Neuronal stem cell (in vitro differentiated cells): Measurements from ENCODE around the gene APBA1.

Experiments used
- DNase-seq: peaks from one replicate; pipeline ENCODE4 v3.0.0-alpha.2; 2013; ENCODE audit warnings: low spot score
- H2AFZ ChIP-seq: one replicate; pipeline ENCODE4 v1.6.1; 2013; ENCODE audit warnings: mild to moderate bottlenecking, low read length, inconsistent platforms
- H2AK5ac ChIP-seq: 2 replicates; pipeline ENCODE4 v1.6.1; 2013; ENCODE audit warnings: low read depth, mild to moderate bottlenecking, inconsistent platforms, low read length, moderate library complexity, mixed read lengths
- H2BK120ac ChIP-seq: 2 replicates; pipeline ENCODE4 v1.6.1; 2013; ENCODE audit warnings: low read depth, mild to moderate bottlenecking, inconsistent platforms, low read length, moderate library complexity, mixed read lengths
- H2BK12ac ChIP-seq: one replicate; pipeline ENCODE4 v1.6.1; 2013; ENCODE audit warnings: low read length, inconsistent platforms
- H2BK15ac ChIP-seq: 2 replicates; pipeline ENCODE4 v1.6.1; 2013; ENCODE audit warnings: mild to moderate bottlenecking, low read length, inconsistent platforms, mixed read lengths
- H2BK5ac ChIP-seq: one replicate; pipeline ENCODE4 v1.6.1; 2013; ENCODE audit warnings: inconsistent platforms, mild to moderate bottlenecking, low read length, moderate library complexity
- H3K14ac ChIP-seq: one replicate; pipeline ENCODE4 v1.6.1; 2013; ENCODE audit warnings: low read length, inconsistent platforms
- H3K18ac ChIP-seq: 2 replicates; pipeline ENCODE4 v1.6.1; 2013; ENCODE audit warnings: low read length, inconsistent platforms
- H3K23ac ChIP-seq: 2 replicates; pipeline ENCODE4 v1.6.1; 2013; ENCODE audit warnings: low read depth, mild to moderate bottlenecking, mixed read lengths, low read length, inconsistent platforms; ENCODE audit not compliant: poor library complexity
- H3K27ac ChIP-seq: replicated peaks from 3 replicates; pipeline ENCODE4 v1.5.1; 2013; ENCODE audit warnings: low read length, inconsistent platforms
- H3K27me3 ChIP-seq, 3 experiments: 2 replicates each; pipeline ENCODE4 v1.6.1; 2013; ENCODE audit warnings: low read length in 3 of 3, mild to moderate bottlenecking in 2 of 3, inconsistent platforms in 1 of 3, low read depth in 1 of 3, mixed read lengths in 1 of 3, moderate library complexity in 1 of 3; ENCODE audit not compliant: control insufficient read depth in 3 of 3, insufficient read depth in 3 of 3
- H3K36me3 ChIP-seq, 2 donors: replicated peaks in 1 of 2; 2 replicates each; pipeline ENCODE4 v1.6.1; 2013; ENCODE audit warnings: low read length in 2 of 2; ENCODE audit not compliant: control insufficient read depth in 2 of 2, insufficient read depth in 2 of 2
- H3K4ac ChIP-seq: 2 replicates; pipeline ENCODE4 v1.6.1; 2013; ENCODE audit warnings: inconsistent platforms, mild to moderate bottlenecking, low read length, moderate library complexity
- H3K4me1 ChIP-seq, 2 donors: 1 replicate in 1 of 2; 2 replicates in 1 of 2; pipeline ENCODE4 v1.6.1; 2013; ENCODE audit warnings: low read length in 2 of 2, low read depth in 1 of 2; ENCODE audit not compliant: control insufficient read depth in 2 of 2, insufficient read depth in 1 of 2
- H3K4me2 ChIP-seq: one replicate; pipeline ENCODE4 v1.6.1; 2013; ENCODE audit warnings: mild to moderate bottlenecking, low read length, inconsistent platforms; ENCODE audit not compliant: insufficient read depth, poor library complexity, severe bottlenecking
- H3K4me3 ChIP-seq, 2 donors: 2 replicates each; pipeline ENCODE4 v1.5.1; 2013; ENCODE audit warnings: low read length in 2 of 2, mild to moderate bottlenecking in 2 of 2, inconsistent platforms in 1 of 2, moderate library complexity in 1 of 2
- H3K79me1 ChIP-seq: one replicate; pipeline ENCODE4 v1.6.1; 2013; ENCODE audit warnings: low read depth, mild to moderate bottlenecking, inconsistent platforms, low read length, moderate library complexity
- H3K9ac ChIP-seq: one replicate; pipeline ENCODE4 v1.6.1; 2013; ENCODE audit warnings: mild to moderate bottlenecking, low read depth, low read length, inconsistent platforms; ENCODE audit not compliant: poor library complexity
- H3K9me3 ChIP-seq, 2 donors: replicated peaks in 1 of 2; 2 replicates each; pipeline versions ENCODE3 to v1.6.1; 2013; ENCODE audit warnings: low read length in 2 of 2, mild to moderate bottlenecking in 2 of 2, inconsistent platforms in 1 of 2, low read depth in 1 of 2, mixed read lengths in 1 of 2, moderate library complexity in 1 of 2; ENCODE audit not compliant: control insufficient read depth in 2 of 2, insufficient read depth in 1 of 2
- H4K8ac ChIP-seq: one replicate; pipeline ENCODE4 v1.6.1; 2013; ENCODE audit warnings: low read depth, mild to moderate bottlenecking, inconsistent platforms, low read length, moderate library complexity
- H4K91ac ChIP-seq: one replicate; pipeline ENCODE4 v1.6.1; 2013; ENCODE audit warnings: low read length, low read depth, mild to moderate bottlenecking, inconsistent platforms; ENCODE audit not compliant: poor library complexity
- WGBS, 2 donors: extraction: QIAGEN DNeasy Blood & Tissue Kit; methylation state at CpG; one replicate each; pipeline ENCODE4 v1.1.7; 2013; ENCODE audit warnings: missing lambda C conversion rate in 2 of 2, mixed read lengths in 1 of 2; ENCODE audit not compliant: insufficient read length in 2 of 2, insufficient replicate concordance in 1 of 2; ENCODE audit errors: extremely low coverage in 2 of 2; 5-methylcytosine and 5-hydroxymethylcytosine counted together

The APBA1 gene

GRCh38 chr9:69675563-69675962 is 3.4 kb upstream of the APBA1 start:
- Histone ChIP-seq H2AK5ac (no peak overlapping the region), H3K9me3 (no peaks in the 10 kb centered on the region), H4K8ac (no peak overlapping the region), H3K79me1 (no peaks in the 10 kb centered on the region), H3K4me3 (no peak overlapping the region), H3K4ac (no peak overlapping the region), H3K36me3 (no peaks in the 10 kb centered on the region), H3K14ac (no peak overlapping the region), H3K18ac (no peak overlapping the region), H3K4me2 (no peak overlapping the region), H4K91ac (no peak overlapping the region), H3K9ac (no peak overlapping the region), H2BK15ac (no peak overlapping the region), H3K27me3 (peaks cover 0 to 31% (median 0%) of the 10 kb centered on the region in 3 experiments), H2BK5ac (no peak overlapping the region), H2BK12ac (no peak overlapping the region), H3K23ac (no peak overlapping the region), H3K27ac (no peak overlapping the region), H2BK120ac (no peak overlapping the region), H3K4me1 (peaks cover 4 to 5% of the 10 kb centered on the region in 2 donors), H2AFZ (no peak overlapping the region)
- WGBS, 2 donors: no CpG with 5 or more reads among the region's 3 CpGs
- DNase-seq: no peak

- Histone ChIP-seq H3K79me1 (no peaks in the 10 kb centered on the region), H3K4me1 (peaks cover 4 to 7% of the 10 kb centered on the region in 2 donors), H3K27ac (no peak overlapping the region), H2BK12ac (no peak overlapping the region), H3K4me2 (no peak overlapping the region), H2AFZ (no peak overlapping the region), H2BK15ac (no peak overlapping the region), H3K4me3 (no peak overlapping the region), H3K18ac (no peak overlapping the region), H3K4ac (no peak overlapping the region), H3K14ac (no peak overlapping the region), H4K8ac (no peak overlapping the region), H2BK120ac (no peak overlapping the region), H3K23ac (no peak overlapping the region), H2AK5ac (no peak overlapping the region), H3K9me3 (no peaks in the 10 kb centered on the region), H4K91ac (no peak overlapping the region), H2BK5ac (no peak overlapping the region), H3K9ac (no peak overlapping the region), H3K36me3 (no peaks in the 10 kb centered on the region), H3K27me3 (peaks cover 0 to 37% (median 0%) of the 10 kb centered on the region in 3 experiments)
- no peak for DNase-seq
- WGBS, 2 donors: no CpG with 5 or more reads among the region's 3 CpGs
These were observed 2.7 kb upstream of the APBA1 start for GRCh38 chr9:69674716-69675438.

- H3K4me3 ChIP-seq: no peak overlapping the region
- no peak overlapping the region for H2AK5ac ChIP-seq
- H3K36me3 ChIP-seq: no peaks in the 10 kb centered on the region
- no peak overlapping the region for H3K14ac ChIP-seq
- no CpG with 5 or more reads among the region's 11 CpGs for WGBS, 2 donors
- H3K4me1 ChIP-seq: peaks cover 4 to 7% of the 10 kb centered on the region in 2 donors
- no peak overlapping the region for H2BK5ac ChIP-seq
- H3K79me1 ChIP-seq: no peaks in the 10 kb centered on the region
- no peak overlapping the region for H2BK12ac ChIP-seq
- no peak for DNase-seq
- no peak overlapping the region for H4K8ac ChIP-seq
- no peak overlapping the region for H3K9ac ChIP-seq
- H2BK15ac ChIP-seq: no peak overlapping the region
- H4K91ac ChIP-seq: no peak overlapping the region
- no peak overlapping the region for H3K4ac ChIP-seq
- H2BK120ac ChIP-seq: no peak overlapping the region
- no peak overlapping the region for H3K23ac ChIP-seq
- no peak overlapping the region for H3K27ac ChIP-seq
- H3K4me2 ChIP-seq: no peak overlapping the region
- H3K18ac ChIP-seq: no peak overlapping the region
- H3K27me3 ChIP-seq: peaks cover 0 to 37% (median 0%) of the 10 kb centered on the region in 3 experiments
- H2AFZ ChIP-seq: no peak overlapping the region
- H3K9me3 ChIP-seq: no peaks in the 10 kb centered on the region
These were observed 2.0 kb upstream of the APBA1 start for GRCh38 chr9:69674112-69674685.

GRCh38 chr9:69673311-69673640 is 1.1 kb upstream of the APBA1 start:
- no CpG with 5 or more reads among the region's 6 CpGs for WGBS, 2 donors
- Histone ChIP-seq H3K4ac (no peak overlapping the region), H4K91ac (no peak overlapping the region), H2BK15ac (no peak overlapping the region), H4K8ac (no peak overlapping the region), H2BK12ac (no peak overlapping the region), H3K9ac (no peak overlapping the region), H3K27me3 (peaks cover 0 to 38% (median 0%) of the 10 kb centered on the region in 3 experiments), H2AFZ (peak overlapping the region; percentile 100), H3K27ac (peak overlapping the region; percentile 40), H3K79me1 (no peaks in the 10 kb centered on the region), H3K4me1 (peaks cover 4 to 12% of the 10 kb centered on the region in 2 donors), H3K9me3 (no peaks in the 10 kb centered on the region), H3K4me3 (peak overlapping the region in 1 of 2 donors; percentile 63), H3K23ac (no peak overlapping the region), H3K18ac (peak overlapping the region; percentile 90), H3K36me3 (no peaks in the 10 kb centered on the region), H2AK5ac (no peak overlapping the region), H3K4me2 (peak overlapping the region; percentile 94), H3K14ac (no peak overlapping the region), H2BK120ac (no peak overlapping the region), H2BK5ac (peak overlapping the region; percentile 40)
- no peak for DNase-seq
